Neutrophil (primary cell): Measurements from ENCODE around the gene ARHGAP21.

Experiments used
- H3K27ac ChIP-seq: fragments of 200-600 bp; sonication (generic); 2 replicates; pipeline ENCODE4 v1.5.1; 2016; ENCODE audit warnings: mild to moderate bottlenecking, moderate library complexity
- H3K27me3 ChIP-seq: fragments of 200-600 bp; sonication (generic); 2 replicates; pipeline ENCODE4 v1.6.0; 2016; ENCODE audit warnings: mild to moderate bottlenecking
- H3K36me3 ChIP-seq: fragments of 200-600 bp; sonication (generic); 2 replicates; pipeline ENCODE4 v1.5.1; 2017
- H3K4me1 ChIP-seq, 2 experiments: fragments of 200-600 bp in 1 of 2; sonication (generic) in 1 of 2; 1 replicate in 1 of 2; 2 replicates in 1 of 2; pipeline versions ENCODE4 v1.5.1 to v1.6.1; 2013 to 2016; ENCODE audit warnings: low read depth in 1 of 2, low read length in 1 of 2, mild to moderate bottlenecking in 1 of 2, moderate library complexity in 1 of 2; ENCODE audit not compliant: control insufficient read depth in 1 of 2, insufficient read depth in 1 of 2
- H3K4me3 ChIP-seq, 2 experiments: fragments of 200-600 bp in 1 of 2; sonication (generic) in 1 of 2; 1 replicate in 1 of 2; 2 replicates in 1 of 2; pipeline ENCODE4 v1.5.1; 2013 to 2016; ENCODE audit warnings: low read depth in 1 of 2, low read length in 1 of 2, mild to moderate bottlenecking in 1 of 2, moderate library complexity in 1 of 2
- H3K9me3 ChIP-seq: fragments of 200-600 bp; sonication (generic); 2 replicates; pipeline ENCODE4 v1.5.1; 2016
- CTCF ChIP-seq: fragments of 200-600 bp; sonication (generic); IDR thresholded peaks from 2 replicates; pipeline ENCODE4 v1.5.1; 2016; ENCODE audit warnings: antibody characterized with exemption

ARHGAP21 gene

GRCh38 chr10:24569828-24570657, 153.6 kb downstream of the ARHGAP21 start:
- no peak for TF ChIP-seq CTCF
- Histone ChIP-seq H3K4me3 (no peak overlapping the region), H3K4me1 (no peaks in the 10 kb centered on the region), H3K27ac (no peak overlapping the region), H3K27me3 (no peaks in the 10 kb centered on the region), H3K9me3 (no peaks in the 10 kb centered on the region), H3K36me3 (no peaks in the 10 kb centered on the region)

GRCh38 chr10:24569330-24569796, 154.3 kb downstream of the ARHGAP21 start:
- Histone ChIP-seq H3K27me3 (no peaks in the 10 kb centered on the region), H3K36me3 (no peaks in the 10 kb centered on the region), H3K4me3 (no peak overlapping the region), H3K4me1 (no peaks in the 10 kb centered on the region), H3K27ac (no peak overlapping the region), H3K9me3 (no peaks in the 10 kb centered on the region)
- TF ChIP-seq CTCF: no peak

GRCh38 chr10:24568042-24568441, 155.6 kb downstream of the ARHGAP21 start:
- no peak for TF ChIP-seq CTCF
- no peaks in the 10 kb centered on the region for H3K9me3 ChIP-seq
- H3K4me1 ChIP-seq: no peaks in the 10 kb centered on the region
- no peak overlapping the region for H3K27ac ChIP-seq
- H3K36me3 ChIP-seq: no peaks in the 10 kb centered on the region
- H3K27me3 ChIP-seq: no peaks in the 10 kb centered on the region
- no peak overlapping the region for H3K4me3 ChIP-seq

GRCh38 chr10:24561453-24561852, 162.2 kb downstream of the ARHGAP21 start:
- Histone ChIP-seq H3K9me3 (no peaks in the 10 kb centered on the region), H3K36me3 (no peaks in the 10 kb centered on the region), H3K27me3 (no peaks in the 10 kb centered on the region), H3K27ac (no peak overlapping the region), H3K4me3 (no peak overlapping the region), H3K4me1 (no peaks in the 10 kb centered on the region)
- TF ChIP-seq CTCF: no peak

- Histone ChIP-seq H3K36me3 (no peaks in the 10 kb centered on the region), H3K4me1 (no peaks in the 10 kb centered on the region), H3K4me3 (no peak overlapping the region), H3K9me3 (no peaks in the 10 kb centered on the region), H3K27me3 (no peaks in the 10 kb centered on the region), H3K27ac (no peak overlapping the region)
- no peak for TF ChIP-seq CTCF
Measured at GRCh38 chr10:24556750-24557742, 166.6 kb downstream of the ARHGAP21 start.
